RWPE1 (cell line): ENCODE measurements around the gene ADGRV1.

Experiments used
- CTCF ChIA-PET: fragments of 350-600 bp; sonication (Branson Sonifier 250); formaldehyde crosslinking; extraction: SDS; loops from one replicate; lab custom pipeline; 2021; lab: Yijun Ruan, JAX
- POLR2A ChIA-PET: fragments of 400-600 bp; formaldehyde crosslinking; extraction: SDS; loops from one replicate; lab custom pipeline; 2020; ENCODE audit warnings: antibody characterized with exemption; ENCODE audit not compliant: low non-redundant PET; lab: Yijun Ruan, JAX
- DNase-seq: peaks from one replicate; pipeline ENCODE4 v3.0.0; 2012; ENCODE audit warnings: low spot score
- H3K27ac ChIP-seq: fragments of 450-650 bp; 2 replicates; pipeline ENCODE4 v1.5.1; 2017
- TF ChIP-seq, protein P1 (sequence below): fragments of 450-650 bp; conservative IDR thresholded peaks from 2 replicates; pipeline ENCODE4 v1.5.1; 2017; ENCODE audit warnings: low read depth, mild to moderate bottlenecking

Gene ADGRV1

DNA sequence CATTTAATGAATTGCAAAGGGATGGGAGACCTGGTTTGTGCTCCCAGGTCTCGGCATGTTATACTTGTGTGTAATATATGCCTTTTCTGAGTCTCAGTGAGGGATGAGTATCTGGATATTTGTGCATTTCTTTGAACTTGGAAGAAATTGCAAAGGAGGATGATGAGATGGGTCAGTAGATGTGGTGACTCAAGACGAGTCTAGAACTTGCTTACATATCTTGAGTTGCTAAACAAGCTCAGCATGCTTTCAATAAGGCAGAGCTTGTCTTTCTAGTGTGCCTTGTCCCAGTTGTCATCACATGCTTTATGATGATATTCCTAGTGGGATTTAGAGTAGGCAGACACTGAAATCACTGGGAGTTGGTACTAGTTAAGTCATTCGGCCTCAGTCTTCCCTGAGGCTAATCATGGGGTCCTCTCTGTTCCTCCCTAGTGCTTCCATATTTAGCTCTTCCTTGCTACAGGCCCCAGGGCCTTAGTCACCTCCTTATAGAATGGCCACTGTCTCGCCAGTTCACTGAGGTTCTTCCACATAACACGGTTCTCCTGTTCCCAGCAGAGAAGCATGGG is 602.2 kb downstream of the ADGRV1 start:
- TF ChIP-seq, protein P1, sequence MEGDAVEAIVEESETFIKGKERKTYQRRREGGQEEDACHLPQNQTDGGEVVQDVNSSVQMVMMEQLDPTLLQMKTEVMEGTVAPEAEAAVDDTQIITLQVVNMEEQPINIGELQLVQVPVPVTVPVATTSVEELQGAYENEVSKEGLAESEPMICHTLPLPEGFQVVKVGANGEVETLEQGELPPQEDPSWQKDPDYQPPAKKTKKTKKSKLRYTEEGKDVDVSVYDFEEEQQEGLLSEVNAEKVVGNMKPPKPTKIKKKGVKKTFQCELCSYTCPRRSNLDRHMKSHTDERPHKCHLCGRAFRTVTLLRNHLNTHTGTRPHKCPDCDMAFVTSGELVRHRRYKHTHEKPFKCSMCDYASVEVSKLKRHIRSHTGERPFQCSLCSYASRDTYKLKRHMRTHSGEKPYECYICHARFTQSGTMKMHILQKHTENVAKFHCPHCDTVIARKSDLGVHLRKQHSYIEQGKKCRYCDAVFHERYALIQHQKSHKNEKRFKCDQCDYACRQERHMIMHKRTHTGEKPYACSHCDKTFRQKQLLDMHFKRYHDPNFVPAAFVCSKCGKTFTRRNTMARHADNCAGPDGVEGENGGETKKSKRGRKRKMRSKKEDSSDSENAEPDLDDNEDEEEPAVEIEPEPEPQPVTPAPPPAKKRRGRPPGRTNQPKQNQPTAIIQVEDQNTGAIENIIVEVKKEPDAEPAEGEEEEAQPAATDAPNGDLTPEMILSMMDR = no peak
- DNase-seq = no peak
- ChIA-PET POLR2A (no interaction called here), CTCF (no interaction called here)
- no peak overlapping the region for H3K27ac ChIP-seq

DNA sequence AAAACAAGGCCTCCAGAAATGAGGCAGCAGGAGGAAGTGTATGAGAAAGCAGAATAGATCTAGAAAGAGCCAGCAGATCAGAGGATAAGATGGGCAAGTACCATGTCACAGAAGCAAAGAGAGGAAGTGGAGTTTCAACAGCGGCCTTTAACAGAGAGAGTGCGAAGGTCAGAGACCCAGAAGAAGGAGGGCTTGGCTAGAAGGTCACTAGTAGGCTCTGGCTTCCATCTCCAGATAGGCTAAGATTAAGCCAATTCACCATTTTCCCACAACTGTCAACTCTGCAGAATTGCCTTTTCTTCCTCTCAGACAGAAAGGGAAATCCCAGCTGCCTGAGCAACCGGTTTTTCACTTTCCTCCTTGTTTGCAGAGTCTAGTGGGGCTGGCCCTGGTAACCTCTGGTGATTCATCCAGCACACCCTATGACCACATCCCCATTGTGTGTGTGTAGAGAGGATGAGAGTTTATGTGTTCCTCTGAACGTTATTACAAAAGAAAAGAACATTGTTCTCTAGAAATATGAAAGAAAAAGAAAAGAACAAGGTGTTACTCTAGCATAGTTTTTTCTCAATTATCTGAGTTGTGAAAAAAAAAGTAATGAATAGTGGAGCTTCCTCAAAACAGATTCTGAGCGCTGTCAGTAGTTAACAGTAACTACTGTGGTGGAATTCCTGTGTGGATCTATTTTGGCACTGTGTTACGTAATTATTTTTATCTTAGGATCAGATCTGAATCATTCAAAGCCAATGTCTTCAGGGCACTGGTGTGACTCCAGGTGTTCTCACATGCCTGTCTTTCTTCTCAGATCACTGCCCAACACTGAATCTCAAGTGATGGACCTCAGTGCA is 604.2 kb downstream of the ADGRV1 start:
- ChIA-PET CTCF (no interaction called here), POLR2A (no interaction called here)
- TF ChIP-seq, protein P1 = no peak
- peak overlapping the region; percentile 78 for H3K27ac ChIP-seq
- peak; percentile 95 for DNase-seq

DNA sequence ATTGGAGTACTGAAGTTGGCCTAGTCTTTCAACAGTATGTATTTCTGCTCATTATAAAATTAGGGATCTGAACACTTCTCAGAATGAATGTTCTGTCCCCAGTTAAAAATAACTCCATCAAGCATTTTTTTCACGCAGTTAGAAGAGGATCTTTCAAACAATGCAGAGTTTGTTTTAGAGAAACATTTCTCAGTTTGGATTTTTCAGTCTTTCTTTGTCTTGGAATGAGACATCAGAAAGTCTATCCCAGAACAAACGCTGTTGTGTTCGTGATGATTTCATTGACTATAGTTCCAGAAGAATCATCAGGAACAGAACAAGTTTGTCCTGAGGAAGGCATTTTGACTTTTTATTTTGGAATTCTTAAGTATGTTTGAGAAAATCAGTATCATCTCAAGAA is 605.8 kb downstream of the ADGRV1 start:
- ChIA-PET CTCF (no interaction called here), POLR2A (no interaction called here)
- no peak overlapping the region for H3K27ac ChIP-seq
- TF ChIP-seq, protein P1 = no peak
- DNase-seq = no peak

DNA sequence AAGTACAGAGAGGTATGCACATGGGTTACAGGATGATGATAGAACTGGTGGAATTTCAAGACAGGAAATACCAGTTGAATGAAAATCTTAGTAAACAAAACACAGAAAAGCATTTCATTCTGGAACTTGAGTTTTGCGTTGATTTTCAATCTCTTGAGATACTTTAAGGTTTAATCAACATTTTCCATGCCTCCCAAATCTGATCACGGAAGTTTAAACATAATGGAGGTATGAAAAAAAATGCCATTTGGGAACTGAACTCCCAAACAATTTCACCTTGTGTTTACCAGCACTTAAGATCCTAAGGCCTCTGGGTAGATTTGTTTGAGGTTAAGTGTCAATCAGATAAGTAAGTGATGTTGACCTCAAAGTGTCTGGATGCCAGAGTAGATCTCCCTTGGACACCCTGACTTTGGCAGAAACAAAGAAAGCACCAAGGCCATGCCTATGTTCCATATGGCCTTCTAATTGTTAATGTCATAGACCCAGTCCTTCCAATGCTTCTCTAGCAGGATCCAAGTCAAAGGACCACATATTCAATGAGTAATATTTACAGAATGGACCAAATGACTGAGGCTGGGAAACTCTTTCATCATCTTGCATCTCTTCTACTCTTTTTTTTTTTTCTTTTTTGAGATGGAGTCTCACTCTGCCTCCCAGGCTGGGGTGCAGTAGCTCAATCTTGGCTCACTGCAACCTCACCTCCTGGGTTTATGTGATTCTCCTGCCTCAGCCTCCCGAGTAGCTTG is 607.6 kb downstream of the ADGRV1 start:
- no peak for DNase-seq
- ChIA-PET CTCF (no interaction called here), POLR2A (no interaction called here)
- H3K27ac ChIP-seq = no peak overlapping the region
- TF ChIP-seq, protein P1 = no peak

DNA sequence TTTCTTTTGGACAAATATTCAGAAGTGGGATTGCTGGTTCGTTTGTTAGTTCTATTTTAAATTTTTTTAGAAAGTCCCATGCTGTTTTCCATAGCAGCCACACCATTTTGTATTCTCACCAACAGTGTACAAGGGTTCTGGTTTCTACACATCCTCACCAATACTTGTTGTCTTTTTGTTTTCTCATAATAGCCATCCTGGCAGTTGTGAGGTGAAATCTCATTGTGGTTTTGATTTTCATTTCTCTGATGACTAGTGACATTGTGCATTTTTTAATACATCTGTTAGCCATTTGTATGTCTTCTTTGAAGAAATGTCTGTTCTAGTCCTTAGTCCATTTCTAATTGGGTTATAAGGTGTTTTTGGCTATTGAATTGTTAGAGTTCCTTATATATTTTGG is 610.3 kb downstream of the ADGRV1 start:
- ChIA-PET POLR2A (no interaction called here), CTCF (no interaction called here)
- TF ChIP-seq, protein P1 = no peak
- no peak overlapping the region for H3K27ac ChIP-seq
- DNase-seq = no peak

DNA sequence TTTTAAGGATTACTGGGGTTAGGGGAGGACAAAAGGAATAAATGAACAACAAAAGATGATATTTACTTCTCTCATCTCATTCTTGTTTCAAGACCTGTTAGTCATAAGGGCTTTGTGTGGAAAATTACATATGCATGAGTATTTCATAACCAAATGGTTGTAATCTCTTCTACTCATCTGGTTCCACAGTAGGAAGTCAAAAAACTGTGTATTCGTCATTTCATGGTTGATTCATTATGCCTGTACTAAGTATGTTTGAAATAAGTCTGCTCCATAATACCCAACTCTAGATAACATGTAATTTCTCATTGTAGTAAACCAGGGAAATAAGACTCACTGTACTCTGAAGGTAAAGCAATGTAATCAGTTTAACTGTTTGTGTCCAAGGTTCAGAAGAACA is 611.7 kb downstream of the ADGRV1 start:
- no peak for DNase-seq
- TF ChIP-seq, protein P1 = no peak
- no peak overlapping the region for H3K27ac ChIP-seq
- CTCF ChIA-PET = interaction anchor here (0.7 kb wide), 1 partner anchor 20 kb away, joined by 3 read pairs; no protein-coding TSS in a partner anchor
- POLR2A ChIA-PET = no interaction called here
